ENCODE data around the gene GLOD4. TPM values are rescaled to one million over a fixed set of nuclear protein-coding genes. Genes with fewer than 3 reads are reported as not detected.

The GLOD4 gene
- total RNA-seq, 1 donor from 2014 or later: 59.4 TPM

Other genes with a start within 250 kb of the GLOD4 start
- gene VPS53, start 67.4 kb downstream of the GLOD4 start, total RNA-seq: 73.1 TPM
- gene TLCD3A, start 49.7 kb downstream of the GLOD4 start, total RNA-seq: 30.2 TPM
- 25.1 TPM for gene GEMIN4, start 30.0 kb downstream of the GLOD4 start, total RNA-seq
- 13.4 TPM for gene MRM3, start 73 bp upstream of the GLOD4 start, total RNA-seq
- 46.0 TPM for gene NXN, start 197.5 kb upstream of the GLOD4 start, total RNA-seq
- gene TIMM22, start 214.8 kb upstream of the GLOD4 start, total RNA-seq: 9.1 TPM

All from mucosa of gallbladder (tissue), 1 donor.